ACHN (cell line): ENCODE measurements around the gene MRPL40.

Experiments used
- DNase-seq: peaks from one replicate; pipeline ENCODE4 v3.0.0-alpha.2; 2015
- in situ Hi-C: cut with HindIII; loops from 2 replicates; pipeline ENCODE4 v1.10.0; 2017; ENCODE audit warnings: low sequenced_read_pairs, low pct_ligation_motif_present, low pct_unique_long_range_greater_than_20kb

Gene MRPL40

DNA sequence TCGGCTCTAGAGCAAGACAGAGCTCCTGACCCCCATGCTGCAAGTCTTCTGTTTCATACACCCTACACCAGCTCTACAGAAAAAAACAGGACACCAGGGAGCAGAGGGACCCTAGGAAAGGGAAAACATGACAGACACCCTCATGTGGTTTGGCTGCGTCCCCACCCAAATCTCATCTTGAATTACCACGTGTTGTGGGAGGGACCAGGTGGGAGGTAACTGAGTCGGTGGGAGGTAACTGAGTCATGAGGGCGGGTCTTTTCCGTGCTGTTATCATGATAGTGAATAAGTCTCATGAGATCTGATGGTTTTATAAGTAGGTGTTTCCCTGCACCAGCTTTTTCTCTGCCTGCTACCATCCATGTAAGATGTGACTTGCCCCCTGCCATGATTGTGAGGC lies 21.8 kb downstream of the MRPL40 start:
- DNase-seq = no peak
- in situ Hi-C loops = no loop called here

- DNase-seq = no peak
- in situ Hi-C loops = no loop called here
These were observed 22.7 kb downstream of the MRPL40 start for GRCh38 chr22:19455033-19455432.

GRCh38 chr22:19455585-19456370 lies 23.4 kb downstream of the MRPL40 start:
- no peak for DNase-seq
- in situ Hi-C loops = no loop called here

GRCh38 chr22:19456541-19456940 lies 24.2 kb downstream of the MRPL40 start:
- DNase-seq = no peak
- in situ Hi-C loops = no loop called here

DNA sequence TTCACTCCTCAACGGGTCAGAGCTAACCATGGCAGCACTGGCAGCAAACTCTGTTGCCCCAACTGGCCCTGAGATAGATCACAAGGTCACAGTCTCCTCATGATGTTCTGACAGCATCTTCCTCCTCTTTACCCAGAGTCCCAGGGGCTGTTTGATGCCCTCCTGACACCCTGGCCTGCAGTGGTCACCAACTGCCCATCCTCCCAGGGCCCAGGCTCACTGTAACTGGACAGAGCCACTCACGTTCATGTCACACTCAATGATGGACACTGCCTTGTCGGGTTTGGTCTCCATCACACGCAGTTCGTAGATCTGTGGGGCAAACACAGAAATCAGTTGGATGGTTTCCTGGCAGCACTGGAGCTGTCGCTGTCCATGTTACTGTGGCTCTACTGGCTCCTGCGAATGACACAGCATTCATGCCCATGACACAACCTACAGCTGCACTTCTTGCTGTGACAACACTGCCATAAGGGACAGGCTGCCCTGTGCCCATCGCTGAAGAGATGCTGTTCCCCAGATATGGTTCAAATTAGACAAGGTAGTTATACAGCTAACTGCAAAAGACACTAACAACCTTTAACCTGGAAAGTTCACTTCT lies 25.6 kb downstream of the MRPL40 start:
- in situ Hi-C loops = no loop called here
- no peak for DNase-seq

GRCh38 chr22:19460036-19460435 lies 27.7 kb downstream of the MRPL40 start:
- in situ Hi-C loops = no loop called here
- no peak for DNase-seq

DNA sequence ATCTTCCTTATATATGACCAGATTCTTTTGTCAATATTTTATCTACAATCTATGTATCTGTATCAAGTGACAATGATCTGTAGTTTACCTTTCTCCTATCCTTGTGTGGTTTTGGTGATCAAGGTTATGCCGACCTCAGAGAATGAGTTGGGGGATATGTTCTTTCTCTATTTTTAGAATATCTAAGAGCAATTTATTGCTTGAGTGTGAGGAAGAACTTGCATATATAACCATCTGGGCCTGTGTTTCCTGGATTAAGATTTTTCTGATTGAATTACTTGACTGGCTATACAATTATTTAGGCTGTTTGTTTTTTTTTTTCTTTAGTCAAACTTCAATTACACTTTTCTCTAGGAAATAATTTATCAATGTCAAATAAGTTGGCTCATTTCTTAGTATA lies 29.2 kb downstream of the MRPL40 start:
- in situ Hi-C loops = no loop called here
- no peak for DNase-seq

GRCh38 chr22:19463008-19463407 lies 30.7 kb downstream of the MRPL40 start:
- DNase-seq = no peak
- in situ Hi-C loops = no loop called here

GRCh38 chr22:19463491-19464469 lies 31.4 kb downstream of the MRPL40 start:
- in situ Hi-C loops = no loop called here
- no peak for DNase-seq

- no peak for DNase-seq
- in situ Hi-C loops = no loop called here
These were observed 32.2 kb downstream of the MRPL40 start for GRCh38 chr22:19464546-19464945.

GRCh38 chr22:19464975-19465374 lies 32.6 kb downstream of the MRPL40 start:
- DNase-seq = no peak
- in situ Hi-C loops = no loop called here

DNA sequence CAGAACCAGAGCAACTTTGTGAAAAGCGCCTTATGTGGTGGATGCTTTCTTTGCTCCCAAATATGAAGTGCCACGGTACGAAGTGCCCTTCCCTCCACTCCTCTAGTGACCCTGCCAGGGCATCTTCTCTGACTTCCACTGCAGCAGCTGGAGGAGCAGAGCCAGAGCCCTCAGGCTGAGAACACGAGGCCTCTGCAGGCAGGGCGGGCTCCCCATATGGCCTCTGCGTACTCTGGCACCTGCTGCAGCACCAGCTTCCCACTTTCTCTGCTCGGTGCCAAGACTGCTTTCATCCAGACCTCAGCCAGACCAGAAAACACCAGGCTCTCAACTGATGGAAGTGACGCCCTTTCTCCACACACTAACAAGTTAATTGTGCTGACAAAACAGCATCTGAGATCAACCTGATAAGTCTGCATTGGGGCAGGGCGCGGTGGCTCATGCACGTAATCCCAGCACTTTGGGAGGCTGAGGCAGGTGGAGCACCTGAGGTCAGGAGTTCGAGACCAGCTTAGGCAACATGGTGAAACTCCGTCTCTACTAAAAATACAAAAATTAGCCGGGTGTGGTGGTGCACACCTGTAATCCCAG lies 33.9 kb downstream of the MRPL40 start:
- in situ Hi-C loops = no loop called here

DNA sequence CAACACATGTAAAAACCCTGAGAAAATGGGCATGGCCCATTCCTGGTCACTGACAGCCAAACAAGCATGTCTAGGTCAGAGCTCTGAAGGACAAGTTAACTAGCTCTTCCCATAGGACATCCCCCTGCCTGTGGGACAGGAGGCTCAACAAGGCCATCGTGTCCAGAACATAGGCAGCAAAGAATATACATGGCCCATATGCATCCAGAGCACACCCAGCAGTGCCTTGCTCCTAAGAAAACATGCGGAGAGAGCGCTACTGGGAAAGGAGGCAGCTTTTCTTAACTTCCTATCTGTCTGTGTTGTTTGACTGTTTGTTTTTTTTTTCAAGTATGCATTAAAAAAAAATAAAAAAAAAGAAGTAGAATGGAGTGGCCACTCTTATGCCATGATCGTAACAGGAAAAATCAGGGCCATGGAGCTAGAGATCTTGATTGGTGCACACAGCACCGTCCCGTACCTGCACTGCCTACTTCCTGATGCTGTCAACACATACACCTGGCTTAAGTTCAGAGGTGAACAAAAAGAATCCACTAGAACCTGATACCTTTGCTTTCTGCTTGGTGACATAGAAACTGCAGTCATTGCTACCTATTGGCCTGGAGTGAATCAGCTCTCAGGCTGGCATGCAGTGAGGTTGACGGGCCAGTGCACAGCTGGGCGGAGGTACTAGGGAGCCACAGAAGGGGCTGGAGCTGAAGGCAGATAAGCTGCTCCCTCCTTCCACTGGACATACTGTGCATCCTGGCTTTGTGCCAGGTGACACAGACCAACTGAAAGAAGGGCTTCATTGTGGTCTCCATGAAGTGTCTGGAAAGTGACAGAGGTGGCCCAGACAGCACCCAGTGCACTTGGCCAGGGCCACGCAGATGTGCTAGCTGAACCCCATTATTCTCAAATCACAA lies 34.8 kb downstream of the MRPL40 start:
- in situ Hi-C loops = no loop called here
- no peak for DNase-seq

More for the DNA sequence above, 33.9 kb downstream of the MRPL40 start:
- no peak for DNase-seq

- in situ Hi-C loops = no loop called here
- DNase-seq = no peak
These were observed 35.6 kb downstream of the MRPL40 start for GRCh38 chr22:19467912-19468311.

DNA sequence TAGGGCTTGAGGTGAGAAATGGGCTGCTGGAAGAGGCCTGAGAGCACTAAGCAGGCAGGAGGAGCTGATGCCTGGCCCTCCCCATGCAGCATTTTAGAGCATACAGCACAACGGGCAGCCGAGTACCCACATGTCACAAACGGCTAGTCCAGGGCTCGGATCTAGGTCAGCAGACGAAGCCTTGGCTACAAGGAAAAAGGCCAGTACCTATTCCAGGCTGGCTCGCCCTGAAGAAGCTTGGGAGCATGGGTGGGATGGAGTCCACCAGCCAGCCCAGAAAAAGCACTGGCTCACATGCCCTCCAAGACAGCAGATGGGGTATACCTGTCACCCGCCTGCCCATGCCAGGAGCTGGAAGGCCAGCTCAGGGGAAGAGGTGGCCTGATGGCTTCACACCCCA lies 37.1 kb downstream of the MRPL40 start:
- in situ Hi-C loops = no loop called here
- DNase-seq = no peak

DNA sequence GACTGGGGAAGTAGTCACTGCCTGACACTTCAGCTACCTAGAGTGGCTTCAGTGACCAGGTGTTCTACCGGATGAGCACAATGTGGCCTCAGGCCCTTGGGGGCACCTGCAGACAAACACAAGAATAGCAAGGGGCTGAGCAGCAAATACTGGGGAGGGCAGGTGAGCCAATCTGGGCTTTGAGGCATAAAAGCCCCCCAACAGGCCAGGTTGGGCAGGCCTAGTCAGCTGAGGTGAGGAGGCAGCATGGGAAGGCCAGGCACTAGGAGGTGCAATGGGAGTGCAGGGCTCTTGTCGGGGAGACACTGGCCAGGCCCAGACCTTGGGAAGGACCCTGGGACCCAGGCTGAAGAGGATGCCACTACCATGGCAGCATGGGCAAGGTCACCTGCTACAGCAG lies 37.7 kb downstream of the MRPL40 start:
- in situ Hi-C loops = no loop called here
- no peak for DNase-seq

GRCh38 chr22:19471572-19471971 lies 39.2 kb downstream of the MRPL40 start:
- in situ Hi-C loops = no loop called here
- DNase-seq = no peak

DNA sequence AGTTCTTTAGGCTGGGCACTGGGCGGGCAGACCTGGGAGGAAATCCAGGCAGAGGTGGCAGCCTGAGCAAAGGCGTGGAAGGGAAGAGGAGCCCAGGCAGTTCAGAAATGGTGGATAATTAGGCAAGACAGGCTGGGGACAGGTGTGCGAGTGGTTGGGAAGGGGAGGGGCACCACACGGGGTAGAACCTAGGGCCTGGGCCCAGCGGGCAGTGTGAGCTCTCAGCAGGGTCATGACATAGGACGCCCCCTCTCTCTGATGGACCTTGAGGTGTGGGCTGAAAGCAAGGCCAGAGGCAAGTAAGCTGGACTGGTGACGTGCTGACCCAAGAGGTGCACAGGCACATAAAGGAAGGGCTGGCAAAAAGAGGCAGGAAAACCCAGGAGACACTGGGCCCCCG lies 39.9 kb downstream of the MRPL40 start:
- DNase-seq = no peak
- in situ Hi-C loops = no loop called here
